ENCODE measurements around the gene CDIPT. TPM values are rescaled to one million over a fixed set of nuclear protein-coding genes. Genes with fewer than 3 reads are reported as not detected.

The CDIPT gene
- total and polyA plus RNA-seq, 2 of the 13 experiments (the other 11 are each of a cell fraction or from before 2014, with no cell fraction given), result 54.9 to 97.5 TPM

DNA sequence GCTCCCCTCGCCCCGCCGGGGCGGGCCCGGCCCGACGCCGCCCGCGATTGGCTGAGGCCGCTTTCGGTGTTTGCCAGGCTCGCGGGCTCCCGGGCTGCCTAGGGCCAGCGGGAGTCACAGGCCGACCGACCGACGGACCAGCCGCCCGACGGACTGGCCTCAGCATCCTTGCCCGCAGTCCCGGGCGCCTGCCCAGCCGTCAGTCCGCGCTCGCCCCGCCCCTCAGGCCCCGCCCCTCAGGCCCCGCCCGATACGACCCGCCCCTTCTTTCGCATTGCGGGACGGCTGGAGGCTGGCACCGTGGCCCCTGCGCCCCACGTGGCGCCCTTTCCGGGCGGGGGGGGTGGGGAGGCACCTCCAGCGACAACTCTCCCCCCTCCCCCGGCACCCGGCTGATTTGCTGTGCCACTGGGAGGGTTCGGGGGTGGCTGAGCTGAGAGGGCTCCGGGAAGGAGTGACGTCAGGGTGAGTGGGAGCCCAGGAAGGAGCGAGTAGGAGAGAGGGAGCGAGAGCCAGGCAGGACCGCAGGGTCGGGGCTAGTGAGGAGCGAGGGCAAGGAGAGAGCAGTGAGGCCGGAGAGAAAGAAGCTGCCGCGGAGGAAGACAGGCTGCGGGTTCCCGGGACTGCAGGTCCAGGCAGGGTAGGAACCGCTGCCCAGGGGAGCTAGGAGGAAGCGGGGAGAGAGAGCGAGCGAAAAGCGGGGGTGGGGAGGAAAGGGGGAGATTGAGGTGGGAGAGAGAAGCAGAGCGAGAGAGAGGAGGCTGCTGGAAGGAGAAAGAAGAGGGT, 37.3 kb upstream of the CDIPT start, which contains the start of gene ASPHD1:
TSS of gene ASPHD1 (plus strand) at position 387 of the 786 bp plus-strand sequence. CDS start 484 bp downstream, outside the sequence.
- Histone ChIP-seq H3K27ac (ENCODE audit: extremely low read length, insufficient read depth, low read length) (peak within 1 kb of the TSS; percentile 71), H3K27me3 (ENCODE audit: control insufficient read depth in 1 of 2, insufficient read depth in 2 of 2, low read length in 2 of 2) (no peaks in the 10 kb centered on the region; a peak in 1 of 5 replicates), H3K4me1 (ENCODE audit: insufficient read depth, low read length) (peaks cover 45% of the 10 kb centered on the region), H3K36me3 (replicated peaks in 1 of 2; ENCODE audit: control insufficient read depth in 1 of 2, insufficient read depth in 2 of 2, low read length in 2 of 2) (peaks cover 1 to 10% of the 10 kb centered on the region in 2 experiments; a peak in 2 of 5 replicates), H3K4me2 (ENCODE audit: low read depth, low read length) (peak within 1 kb of the TSS; percentile 99), H3K79me2 (ENCODE audit: insufficient read depth, low read length) (peaks cover 19% of the 10 kb centered on the region), H4K20me1 (ENCODE audit: insufficient read depth, low read length) (peaks cover 5% of the 10 kb centered on the region; the same call in 1 of the 2 replicates), H2AFZ (ENCODE audit: low read length) (no peak within 1 kb of the TSS), H3K4me3 (replicated peaks in 1 of 3; ENCODE audit: insufficient read depth in 1 of 3, low read depth in 2 of 3, low read length in 3 of 3) (peak within 1 kb of the TSS; percentile 84 to 99 (median 86)), H3K9me3 (ENCODE audit: low read length) (no peaks in the 10 kb centered on the region), H3K9ac (ENCODE audit: insufficient read depth, low read depth, low read length) (peak within 1 kb of the TSS; percentile 83)
- in situ Hi-C loops (cut with HindIII; ENCODE audit: extremely low pct_ligation_motif_present, low pct_unique_long_range_greater_than_20kb) (no loop called here), intact Hi-C loops (cut with micrococcal nuclease; ENCODE audit: unreplicated experiment) (loop anchor here (2.0 to 5.0 kb wide), 2 partner anchors 37 to 62 kb away; partner anchors contain the start of genes CDIPT and TMEM219)
- no TSS peak for BruUV-seq (replicated peaks)
- FAIRE-seq (no peak), DNase-seq (ENCODE audit: low spot score) (peak; percentile 86), ATAC-seq (peak; percentile 72)
- ChIA-PET CTCF (ENCODE audit: low intra/inter-chr PET ratio, low total read pairs) (no interaction called here), POLR2A (interaction anchor here (0.6 to 3.8 kb wide), 35 partner anchors 8 to 221 kb away, joined by 3 to 68 read pairs (median 7); partner anchors contain the start of genes ALDOA, CDIPT, KCTD13 and KIF22)
- 1% methylated on average over 42 of the region's 67 CpGs for WGBS (ENCODE audit: low lambda C conversion rate)
- TF ChIP-seq, protein P1, sequence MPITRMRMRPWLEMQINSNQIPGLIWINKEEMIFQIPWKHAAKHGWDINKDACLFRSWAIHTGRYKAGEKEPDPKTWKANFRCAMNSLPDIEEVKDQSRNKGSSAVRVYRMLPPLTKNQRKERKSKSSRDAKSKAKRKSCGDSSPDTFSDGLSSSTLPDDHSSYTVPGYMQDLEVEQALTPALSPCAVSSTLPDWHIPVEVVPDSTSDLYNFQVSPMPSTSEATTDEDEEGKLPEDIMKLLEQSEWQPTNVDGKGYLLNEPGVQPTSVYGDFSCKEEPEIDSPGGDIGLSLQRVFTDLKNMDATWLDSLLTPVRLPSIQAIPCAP (CRISPR knock-in tag; IDR thresholded peaks at IDR 0.05; ENCODE audit: low read depth), result 0 out of 2 replicates have a peak, but pooled peaks have one; percentile 59
- TF ChIP-seq ZNF101 (CRISPR knock-in tag; IDR thresholded peaks at IDR 0.05; ENCODE audit: borderline replicate concordance, low read depth) (no peak), NONO (IDR thresholded peaks at IDR 0.05) (peak; percentile 23; the same call in 1 of the 2 replicates), NONO (CRISPR knock-in tag; conservative IDR thresholded peaks at IDR 0.05) (peak; percentile 77; the same call in 1 of the 2 replicates), FOXM1 (CRISPR knock-in tag; IDR thresholded peaks at IDR 0.05) (no peak), ZNF256 (CRISPR knock-in tag; conservative IDR thresholded peaks at IDR 0.05) (no peak), HOXA5 (CRISPR knock-in tag; IDR thresholded peaks at IDR 0.05) (peak; percentile 76), MTA3 (CRISPR knock-in tag; IDR thresholded peaks at IDR 0.05) (no peak), PAWR (CRISPR knock-in tag; IDR thresholded peaks at IDR 0.05; ENCODE audit: borderline replicate concordance) (no peak; the same call in none of the 2 replicates), MEF2D (CRISPR knock-in tag; IDR thresholded peaks at IDR 0.05) (0 out of 2 replicates have a peak, but pooled peaks have one; percentile 54), ZFP37 (CRISPR knock-in tag; IDR thresholded peaks at IDR 0.05; ENCODE audit: borderline replicate concordance) (no peak), SYNCRIP (IDR thresholded peaks at IDR 0.05; ENCODE audit: insufficient read depth, low read depth, low read length) (no peak), ZNF598 (CRISPR knock-in tag; IDR thresholded peaks at IDR 0.05; ENCODE audit: borderline replicate concordance) (no peak), GPN1 (CRISPR knock-in tag; IDR thresholded peaks at IDR 0.05; ENCODE audit: borderline replicate concordance) (0 out of 2 replicates have a peak, but pooled peaks have one; percentile 35), GTF3A (CRISPR knock-in tag; conservative IDR thresholded peaks at IDR 0.05) (no peak), ZNF432 (CRISPR knock-in tag; IDR thresholded peaks at IDR 0.05; ENCODE audit: borderline replicate concordance) (no peak), ZC3H13 (CRISPR knock-in tag; IDR thresholded peaks at IDR 0.05) (no peak; the same call in none of the 2 replicates), NR1H2 (CRISPR knock-in tag; IDR thresholded peaks at IDR 0.05; ENCODE audit: borderline replicate concordance, low read depth) (0 out of 2 replicates have a peak, but pooled peaks have one; percentile 25), FOSL1 (CRISPR knock-in tag; IDR thresholded peaks at IDR 0.05; ENCODE audit: borderline replicate concordance) (no peak), RXRB (CRISPR knock-in tag; IDR thresholded peaks at IDR 0.05; ENCODE audit: borderline replicate concordance) (no peak)
- TF ChIP-seq, protein P2, sequence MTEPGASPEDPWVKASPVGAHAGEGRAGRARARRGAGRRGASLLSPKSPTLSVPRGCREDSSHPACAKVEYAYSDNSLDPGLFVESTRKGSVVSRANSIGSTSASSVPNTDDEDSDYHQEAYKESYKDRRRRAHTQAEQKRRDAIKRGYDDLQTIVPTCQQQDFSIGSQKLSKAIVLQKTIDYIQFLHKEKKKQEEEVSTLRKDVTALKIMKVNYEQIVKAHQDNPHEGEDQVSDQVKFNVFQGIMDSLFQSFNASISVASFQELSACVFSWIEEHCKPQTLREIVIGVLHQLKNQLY (CRISPR knock-in tag; IDR thresholded peaks at IDR 0.05), result 0 out of 2 replicates have a peak, but pooled peaks have one; percentile 40
- TF ChIP-seq, protein P3, sequence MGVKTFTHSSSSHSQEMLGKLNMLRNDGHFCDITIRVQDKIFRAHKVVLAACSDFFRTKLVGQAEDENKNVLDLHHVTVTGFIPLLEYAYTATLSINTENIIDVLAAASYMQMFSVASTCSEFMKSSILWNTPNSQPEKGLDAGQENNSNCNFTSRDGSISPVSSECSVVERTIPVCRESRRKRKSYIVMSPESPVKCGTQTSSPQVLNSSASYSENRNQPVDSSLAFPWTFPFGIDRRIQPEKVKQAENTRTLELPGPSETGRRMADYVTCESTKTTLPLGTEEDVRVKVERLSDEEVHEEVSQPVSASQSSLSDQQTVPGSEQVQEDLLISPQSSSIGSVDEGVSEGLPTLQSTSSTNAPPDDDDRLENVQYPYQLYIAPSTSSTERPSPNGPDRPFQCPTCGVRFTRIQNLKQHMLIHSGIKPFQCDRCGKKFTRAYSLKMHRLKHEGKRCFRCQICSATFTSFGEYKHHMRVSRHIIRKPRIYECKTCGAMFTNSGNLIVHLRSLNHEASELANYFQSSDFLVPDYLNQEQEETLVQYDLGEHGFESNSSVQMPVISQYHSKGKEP (CRISPR knock-in tag; IDR thresholded peaks at IDR 0.05), result no peak; the same call in 1 of the 2 replicates
